ENCODE data around the gene HOXD1.

Gene HOXD1

DNA sequence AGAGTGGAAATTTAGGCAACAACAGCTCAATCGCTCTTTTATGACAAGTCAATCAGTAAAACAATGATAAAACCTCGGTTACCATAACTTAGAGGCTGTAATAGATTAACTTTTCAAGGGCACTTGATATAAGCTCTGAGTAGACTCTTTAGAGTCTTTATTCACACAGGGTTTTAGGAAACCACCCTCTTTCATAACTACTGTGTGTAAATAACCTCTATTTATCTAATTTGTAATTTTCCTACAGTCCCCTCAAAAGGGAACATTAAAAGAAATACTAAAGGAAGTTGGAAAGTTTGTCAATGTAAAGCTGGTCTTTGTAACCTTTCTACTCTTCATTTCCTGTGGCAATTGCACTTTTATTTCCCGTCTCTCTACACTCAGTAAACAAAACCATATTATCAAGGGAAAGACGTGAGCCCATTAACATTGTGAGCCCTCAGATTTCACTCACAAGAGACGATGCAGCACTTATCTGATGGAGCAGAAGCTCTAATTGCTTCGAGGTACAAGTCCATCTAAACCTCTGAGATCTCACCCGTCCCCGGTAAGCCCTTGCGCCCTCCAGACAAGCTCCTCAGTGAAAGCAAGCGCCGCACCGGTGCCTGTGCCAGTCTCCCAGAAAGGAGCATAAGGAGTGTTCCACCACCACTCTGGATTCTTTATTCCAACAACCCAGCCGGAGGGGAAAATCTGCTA, 1.1 kb upstream of the HOXD1 start:
- DNase-seq, result no peak

- no peak for DNase-seq
Observed at GRCh38 chr2:176188774-176189680, 559 bp downstream of the HOXD1 start.

DNA sequence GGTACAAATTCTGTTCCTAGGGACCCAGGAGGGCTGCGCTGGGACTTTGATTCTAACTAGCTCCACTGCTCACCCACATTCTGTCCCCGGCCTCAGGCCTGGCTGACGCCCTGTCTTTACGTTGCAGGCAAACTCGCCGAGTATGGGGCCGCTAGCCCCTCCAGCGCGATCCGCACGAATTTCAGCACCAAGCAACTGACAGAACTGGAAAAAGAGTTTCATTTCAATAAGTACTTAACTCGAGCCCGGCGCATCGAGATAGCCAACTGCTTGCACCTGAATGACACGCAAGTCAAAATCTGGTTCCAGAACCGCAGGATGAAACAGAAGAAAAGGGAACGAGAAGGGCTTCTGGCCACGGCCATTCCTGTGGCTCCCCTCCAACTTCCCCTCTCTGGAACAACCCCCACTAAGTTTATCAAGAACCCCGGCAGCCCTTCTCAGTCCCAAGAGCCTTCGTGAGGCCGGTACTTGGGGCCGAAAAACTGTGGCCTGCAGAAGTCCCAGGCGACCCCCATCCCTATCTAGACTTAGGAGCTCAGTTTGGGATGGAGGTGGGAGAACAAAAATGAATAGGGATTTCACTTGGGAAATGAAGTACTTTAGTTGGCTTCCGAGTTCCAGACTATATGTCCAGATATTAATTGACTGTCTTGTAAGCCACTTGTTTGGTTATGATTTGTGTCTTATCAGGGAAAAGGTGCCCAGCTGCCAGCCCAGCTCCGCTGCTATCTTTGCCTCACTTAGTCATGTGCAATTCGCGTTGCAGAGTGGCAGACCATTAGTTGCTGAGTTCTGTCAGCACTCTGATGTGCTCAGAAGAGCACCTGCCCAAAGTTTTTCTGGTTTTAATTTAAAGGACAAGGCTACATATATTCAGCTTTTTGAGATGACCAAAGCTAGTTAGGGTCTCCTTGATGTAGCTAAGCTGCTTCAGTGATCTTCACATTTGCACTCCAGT, 1.5 kb downstream of the HOXD1 start:
- no peak for DNase-seq

DNA sequence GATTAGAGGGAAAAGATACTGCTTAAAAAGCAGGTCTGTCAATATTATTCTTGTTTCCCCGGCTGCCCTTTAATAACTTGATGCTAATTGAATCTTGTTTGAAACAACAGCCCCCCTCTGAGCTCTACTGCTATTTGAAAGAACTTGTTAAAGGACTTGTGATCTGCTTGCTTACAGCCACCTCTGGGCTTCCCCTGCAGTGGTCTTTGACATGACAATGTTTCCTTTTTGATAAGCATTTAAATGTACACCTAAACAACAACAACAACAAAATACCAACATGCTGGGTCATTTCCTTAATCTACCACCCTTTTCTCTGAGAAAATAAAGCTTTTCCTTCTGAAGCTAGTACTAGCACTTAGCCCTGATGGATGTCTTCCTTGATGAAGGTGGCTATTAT, 3.9 kb downstream of the HOXD1 start:
- DNase-seq, result no peak

DNA sequence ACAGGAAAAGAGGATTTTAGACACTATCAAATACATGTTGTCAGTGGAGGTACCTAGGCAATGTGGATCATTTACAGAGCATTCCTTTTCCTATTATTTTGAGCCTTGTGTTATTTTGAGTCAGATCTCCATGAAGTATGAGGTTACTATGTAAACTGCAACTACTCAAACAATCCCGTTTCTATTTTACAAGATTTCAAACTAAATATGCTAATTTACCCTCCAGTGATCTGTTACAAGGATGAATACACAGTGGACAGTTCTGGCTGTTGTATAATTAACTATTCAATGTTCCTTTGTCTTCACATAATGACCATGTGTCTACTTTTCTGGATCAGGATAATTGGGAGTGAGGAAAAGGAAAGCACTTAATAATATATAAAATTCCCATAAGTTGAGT, 4.6 kb downstream of the HOXD1 start:
- DNase-seq, result no peak

- DNase-seq, result no peak
Observed at GRCh38 chr2:176199902-176200301, 11.4 kb downstream of the HOXD1 start.

DNA sequence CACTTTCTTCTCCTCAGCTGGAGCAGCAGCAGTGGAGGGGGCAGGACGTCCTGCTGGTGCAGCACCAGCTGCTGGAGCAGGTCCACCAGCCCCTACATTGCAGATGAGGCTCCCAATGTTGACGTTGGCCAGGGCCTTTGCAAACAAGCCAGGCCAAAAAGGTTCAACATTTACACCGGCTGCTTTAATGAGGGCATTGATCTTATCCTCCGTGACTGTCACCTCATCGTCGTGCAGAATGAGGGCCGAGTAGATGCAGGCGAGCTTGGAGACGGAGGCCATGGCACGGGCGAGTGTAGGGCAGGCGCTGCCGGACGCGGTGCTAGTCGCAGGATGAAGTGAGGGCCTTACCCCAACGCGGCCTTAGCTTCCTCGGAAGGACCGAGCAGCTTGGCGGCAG, 12.5 kb downstream of the HOXD1 start:
- DNase-seq, result no peak

DNA sequence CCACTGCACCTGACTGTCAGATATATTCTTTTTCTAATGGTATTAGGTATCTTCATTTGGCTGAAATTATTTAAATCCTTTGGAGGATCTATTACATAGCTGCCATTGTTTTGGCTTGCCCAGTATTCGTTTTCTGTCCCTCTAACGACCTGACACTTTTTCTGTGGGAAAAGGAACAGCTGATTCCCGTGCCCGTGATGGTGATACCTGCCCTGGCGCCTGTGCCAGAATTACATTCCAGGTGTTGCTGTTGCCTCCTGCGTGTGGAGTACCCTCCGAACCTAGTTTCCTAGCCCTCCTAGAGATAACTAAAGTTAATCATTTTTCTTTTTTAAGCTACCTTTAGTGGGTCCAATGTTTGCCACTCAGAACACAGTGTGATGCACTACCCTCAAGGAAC, 14.0 kb downstream of the HOXD1 start:
- no peak for DNase-seq

GRCh38 chr2:176205126-176205525, 16.7 kb downstream of the HOXD1 start:
- no peak for DNase-seq

- DNase-seq, result no peak
Observed at GRCh38 chr2:176206136-176206535, 17.7 kb downstream of the HOXD1 start.

DNA sequence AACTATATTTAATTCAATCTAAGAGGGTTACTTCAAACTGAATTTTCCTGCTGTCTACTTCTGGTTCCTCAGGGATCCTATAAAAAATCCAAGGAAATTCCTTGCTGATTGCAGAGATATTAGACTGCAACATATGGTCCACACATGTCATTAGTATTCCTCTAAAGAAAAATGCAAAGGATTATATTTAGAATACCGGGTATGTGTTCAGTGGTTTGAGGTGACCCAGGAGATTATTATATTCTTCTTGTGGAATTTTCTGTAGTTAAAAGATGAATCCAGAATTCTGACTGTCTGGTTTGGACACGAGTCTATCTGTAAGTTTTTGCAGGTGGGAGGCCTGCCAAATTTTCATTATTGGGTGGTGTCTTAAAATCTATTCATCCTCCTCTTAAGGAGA, 18.2 kb downstream of the HOXD1 start:
- no peak for DNase-seq

DNA sequence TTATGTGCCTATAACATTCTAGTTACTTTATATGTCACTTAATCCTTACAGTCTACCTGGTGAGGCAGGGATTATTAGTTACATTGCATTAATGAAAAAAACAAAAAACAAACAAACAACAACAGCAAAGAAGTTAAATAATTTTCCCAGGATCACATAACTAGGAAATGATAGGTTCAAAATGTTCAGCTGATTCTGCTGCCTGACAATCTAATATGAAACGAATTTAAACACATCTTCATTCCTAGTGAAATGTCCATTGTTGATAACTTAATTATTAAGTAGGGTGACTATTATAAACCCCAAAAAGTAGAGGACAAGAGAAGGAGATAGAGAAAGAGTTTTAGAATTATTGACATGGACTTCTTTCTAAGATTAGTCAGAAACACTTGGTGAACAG, 22.6 kb downstream of the HOXD1 start:
- DNase-seq, result no peak

GRCh38 chr2:176212276-176212675, 23.8 kb downstream of the HOXD1 start:
- DNase-seq, result no peak

DNA sequence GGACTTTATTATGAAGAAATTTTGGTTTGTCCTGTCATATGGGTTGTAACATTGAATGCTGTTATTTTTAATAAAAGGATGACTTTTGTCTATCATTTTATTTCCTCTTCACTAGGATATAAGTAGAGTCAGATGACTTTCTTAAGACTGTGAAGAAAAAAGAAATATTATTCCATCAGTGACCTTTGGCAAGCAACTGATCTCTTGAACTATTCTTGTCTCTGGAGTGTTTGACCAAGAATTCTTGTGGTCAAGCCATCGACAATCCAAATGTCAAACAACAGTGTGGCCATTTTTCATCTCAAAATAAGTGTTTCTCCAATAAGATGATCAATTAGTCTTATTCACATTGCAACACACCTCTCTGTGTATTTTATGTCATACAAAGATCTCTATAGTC, 24.9 kb downstream of the HOXD1 start:
- no peak for DNase-seq

DNA sequence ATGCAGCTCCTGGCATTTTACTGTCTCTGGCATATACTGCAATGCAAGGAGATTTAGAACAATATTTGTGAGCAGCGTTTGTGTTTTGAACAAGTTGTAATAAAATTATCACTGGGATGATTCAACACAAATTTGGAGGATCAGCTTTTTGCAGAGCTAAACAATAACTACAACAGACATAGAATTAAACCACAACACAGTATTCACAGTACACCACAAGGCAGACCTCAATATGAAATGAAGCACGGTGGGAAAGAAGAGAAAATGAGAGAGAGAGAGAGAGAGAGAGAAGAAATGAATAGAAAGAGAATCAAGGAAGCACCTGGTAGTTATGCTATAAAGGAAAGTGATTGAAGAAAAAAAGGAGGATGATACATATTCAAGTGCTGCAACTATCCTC, 39.4 kb downstream of the HOXD1 start:
- DNase-seq, result no peak

DNA sequence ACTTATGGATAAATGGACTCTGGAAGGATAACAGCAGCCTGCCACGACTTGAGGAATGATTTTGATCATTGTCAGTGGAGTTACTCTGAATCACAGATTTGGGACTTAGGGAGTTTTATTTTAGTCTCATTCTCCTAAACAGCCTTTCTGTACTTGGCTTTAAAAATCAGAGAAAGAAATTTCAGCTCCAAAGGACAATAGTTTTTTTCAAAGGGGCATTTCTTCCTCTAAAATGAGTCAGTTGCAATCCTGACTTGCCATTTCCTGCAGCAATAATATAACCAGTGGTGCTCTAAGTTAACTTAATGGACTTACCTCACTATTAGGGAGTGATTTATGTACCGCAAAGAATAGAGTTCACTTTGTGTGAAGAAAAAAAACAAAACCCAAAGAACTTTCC, 45.7 kb downstream of the HOXD1 start:
- DNase-seq, result no peak

GRCh38 chr2:176234940-176235339, 46.5 kb downstream of the HOXD1 start:
- DNase-seq, result no peak

GRCh38 chr2:176237456-176237855, 49.0 kb downstream of the HOXD1 start:
- no peak for DNase-seq

- no peak for DNase-seq
Observed at GRCh38 chr2:176239031-176239430, 50.6 kb downstream of the HOXD1 start.

GRCh38 chr2:176240301-176240700, 51.8 kb downstream of the HOXD1 start:
- DNase-seq, result no peak
